ENCODE results near the gene ELF3.
A peak's percentile ranks its signal among the peaks of the same experiment; 100 is the strongest.

The ELF3 gene

DNA sequence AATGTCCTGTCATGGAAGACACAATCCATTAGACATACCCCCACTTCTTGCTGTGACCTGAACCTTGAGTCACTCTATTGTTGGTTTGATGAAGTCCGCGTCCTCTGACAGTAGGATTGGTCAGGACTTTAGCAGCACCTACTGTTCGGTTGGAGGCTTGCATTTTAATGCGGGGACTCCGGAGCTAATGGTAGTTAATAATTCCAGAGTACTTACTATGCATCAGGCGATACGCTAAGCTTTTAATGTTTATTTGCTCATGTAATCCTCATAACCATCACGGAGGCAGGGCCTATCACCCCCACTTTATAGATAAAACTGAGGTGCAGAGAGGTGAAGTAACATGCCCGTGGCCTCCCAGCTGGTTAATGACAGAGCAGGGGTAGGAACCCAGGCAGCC, 7.9 kb upstream of the ELF3 start:
- H3K27ac ChIP-seq = no peak overlapping the region
- TF ChIP-seq, protein P1, sequence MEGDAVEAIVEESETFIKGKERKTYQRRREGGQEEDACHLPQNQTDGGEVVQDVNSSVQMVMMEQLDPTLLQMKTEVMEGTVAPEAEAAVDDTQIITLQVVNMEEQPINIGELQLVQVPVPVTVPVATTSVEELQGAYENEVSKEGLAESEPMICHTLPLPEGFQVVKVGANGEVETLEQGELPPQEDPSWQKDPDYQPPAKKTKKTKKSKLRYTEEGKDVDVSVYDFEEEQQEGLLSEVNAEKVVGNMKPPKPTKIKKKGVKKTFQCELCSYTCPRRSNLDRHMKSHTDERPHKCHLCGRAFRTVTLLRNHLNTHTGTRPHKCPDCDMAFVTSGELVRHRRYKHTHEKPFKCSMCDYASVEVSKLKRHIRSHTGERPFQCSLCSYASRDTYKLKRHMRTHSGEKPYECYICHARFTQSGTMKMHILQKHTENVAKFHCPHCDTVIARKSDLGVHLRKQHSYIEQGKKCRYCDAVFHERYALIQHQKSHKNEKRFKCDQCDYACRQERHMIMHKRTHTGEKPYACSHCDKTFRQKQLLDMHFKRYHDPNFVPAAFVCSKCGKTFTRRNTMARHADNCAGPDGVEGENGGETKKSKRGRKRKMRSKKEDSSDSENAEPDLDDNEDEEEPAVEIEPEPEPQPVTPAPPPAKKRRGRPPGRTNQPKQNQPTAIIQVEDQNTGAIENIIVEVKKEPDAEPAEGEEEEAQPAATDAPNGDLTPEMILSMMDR (IDR thresholded peaks at IDR 0.05; ENCODE audit: low read depth, low read length, missing control alignments) = no peak
- in situ Hi-C loops (cut with HindIII; ENCODE audit: low pct_ligation_motif_present, low sequenced_read_pairs) = loop anchor here (25.0 kb wide), 1 partner anchor 135 kb away; the partner anchor contains the start of gene ARL8A
- H3K36me3 ChIP-seq (replicated peaks) = peaks cover 46% of the 10 kb centered on the region
- no peaks in the 10 kb centered on the region for H3K27me3 ChIP-seq (replicated peaks)
- DNase-seq = no peak
- no peak overlapping the region for H3K4me3 ChIP-seq (ENCODE audit: low read depth, low read length)

DNA sequence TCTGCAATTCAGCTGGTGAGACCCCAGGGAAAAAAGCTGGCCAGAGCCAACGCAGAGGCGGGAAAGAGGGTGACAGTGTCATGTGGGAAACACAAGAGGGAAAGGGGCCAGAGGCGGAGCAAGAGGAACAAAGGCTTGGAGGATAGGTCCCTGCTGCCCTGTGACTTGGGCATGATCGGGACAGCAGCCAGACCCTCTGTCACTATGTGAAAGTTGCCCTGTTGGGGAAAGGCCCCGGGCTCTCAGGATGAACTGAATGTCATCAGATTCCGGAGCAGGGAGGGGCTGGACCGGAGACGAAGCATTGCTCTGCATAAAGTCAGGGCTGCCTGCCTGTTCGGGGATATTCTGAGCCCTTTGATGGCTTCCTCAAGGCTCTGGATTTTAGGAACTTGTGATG, 5.7 kb upstream of the ELF3 start:
- no peak for DNase-seq
- in situ Hi-C loops (cut with HindIII; ENCODE audit: low pct_ligation_motif_present, low sequenced_read_pairs) = loop anchor here (25.0 kb wide), 1 partner anchor 133 kb away; the partner anchor contains the start of gene ARL8A
- TF ChIP-seq, protein P1 (IDR thresholded peaks at IDR 0.05; ENCODE audit: low read depth, low read length, missing control alignments) = no peak
- Histone ChIP-seq H3K4me3 (ENCODE audit: low read depth, low read length) (no peak overlapping the region), H3K27me3 (replicated peaks) (no peaks in the 10 kb centered on the region), H3K36me3 (replicated peaks) (peaks cover 45% of the 10 kb centered on the region), H3K27ac (no peak overlapping the region)

DNA sequence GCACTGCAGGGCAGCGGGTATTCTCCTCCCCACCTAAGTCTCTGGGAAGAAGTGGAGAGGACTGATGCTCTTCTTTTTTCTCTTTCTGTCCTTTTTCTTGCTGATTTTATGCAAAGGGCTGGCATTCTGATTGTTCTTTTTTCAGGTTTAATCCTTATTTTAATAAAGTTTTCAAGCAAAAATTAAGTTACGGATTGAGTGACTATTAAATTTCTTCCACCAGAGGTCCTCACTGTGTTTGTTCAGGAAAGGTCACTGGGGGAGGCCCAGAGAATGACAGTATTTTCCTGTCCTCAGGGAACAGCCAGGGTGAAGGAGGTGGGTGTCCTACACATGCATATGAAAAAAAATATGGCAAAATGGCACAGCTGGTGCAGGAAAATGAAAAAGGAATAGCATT, 4.4 kb upstream of the ELF3 start:
- H3K36me3 ChIP-seq (replicated peaks) = peaks cover 34% of the 10 kb centered on the region
- in situ Hi-C loops (cut with HindIII; ENCODE audit: low pct_ligation_motif_present, low sequenced_read_pairs) = loop anchor here (25.0 kb wide), 1 partner anchor 131 kb away; the partner anchor contains the start of gene ARL8A
- no peak overlapping the region for H3K27ac ChIP-seq
- TF ChIP-seq, protein P1 (IDR thresholded peaks at IDR 0.05; ENCODE audit: low read depth, low read length, missing control alignments) = peak; percentile 55
- H3K27me3 ChIP-seq (replicated peaks) = no peaks in the 10 kb centered on the region
- no peak for DNase-seq
- H3K4me3 ChIP-seq (ENCODE audit: low read depth, low read length) = no peak overlapping the region

DNA sequence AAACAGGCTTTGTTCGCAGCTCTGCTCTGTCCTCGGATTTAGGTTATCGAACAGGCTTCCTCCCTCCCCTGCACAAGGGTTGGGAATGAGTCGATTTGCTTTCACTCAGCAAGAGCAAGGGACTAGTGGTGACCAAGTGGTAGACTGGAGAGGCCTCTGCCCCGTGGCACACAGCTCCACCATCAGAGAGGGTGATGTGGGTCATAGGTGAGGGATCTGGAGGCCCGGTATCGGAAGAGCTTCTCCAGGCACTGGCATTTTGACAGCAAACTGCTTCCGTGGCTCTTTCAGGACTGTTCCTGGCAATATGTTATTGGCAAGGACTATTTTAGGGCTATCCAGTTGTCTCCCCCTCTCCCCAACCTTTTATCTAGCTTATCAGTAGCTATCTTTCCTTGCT, 3.1 kb upstream of the ELF3 start:
- in situ Hi-C loops (cut with HindIII; ENCODE audit: low pct_ligation_motif_present, low sequenced_read_pairs) = loop anchor here (25.0 kb wide), 1 partner anchor 130 kb away; the partner anchor contains the start of gene ARL8A
- DNase-seq = no peak
- H3K27me3 ChIP-seq (replicated peaks) = no peaks in the 10 kb centered on the region
- peaks cover 24% of the 10 kb centered on the region for H3K36me3 ChIP-seq (replicated peaks)
- H3K27ac ChIP-seq = no peak overlapping the region
- TF ChIP-seq, protein P1 (IDR thresholded peaks at IDR 0.05; ENCODE audit: low read depth, low read length, missing control alignments) = no peak
- H3K4me3 ChIP-seq (ENCODE audit: low read depth, low read length) = no peak overlapping the region

DNA sequence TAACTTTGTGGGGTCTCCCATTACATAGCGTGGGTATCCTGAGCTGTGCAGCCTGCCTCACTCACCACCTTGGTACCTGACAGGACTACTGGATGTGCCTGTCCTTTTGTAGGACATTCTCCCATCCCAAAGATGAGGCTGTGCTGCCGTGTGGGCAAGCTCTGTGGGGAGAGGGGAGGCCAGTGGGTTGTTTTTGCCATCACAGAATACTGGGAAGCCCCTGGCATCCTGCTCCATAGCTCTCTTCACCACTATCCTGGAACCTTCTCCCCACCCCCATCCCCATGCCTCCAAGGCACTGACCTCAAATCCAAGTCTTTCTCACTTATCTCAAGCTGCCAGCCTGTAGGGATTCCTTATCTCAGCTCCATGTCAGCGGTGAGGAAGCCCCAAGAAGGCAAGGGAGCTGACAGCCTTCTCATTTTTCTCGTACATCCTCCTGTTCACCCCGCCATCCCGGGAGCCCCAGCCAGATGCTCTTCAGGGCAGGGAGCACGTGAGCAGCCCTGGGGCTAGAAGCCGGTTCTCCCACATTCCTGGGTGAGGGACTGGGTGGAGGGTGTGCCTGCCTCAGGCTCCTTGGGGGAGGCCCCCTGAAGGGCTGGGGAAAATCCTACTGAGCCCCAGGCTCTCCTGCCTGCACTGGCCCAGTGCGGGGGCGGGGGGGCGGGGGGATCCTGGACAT, 2.4 kb upstream of the ELF3 start:
- no peak overlapping the region for H3K27ac ChIP-seq
- no peaks in the 10 kb centered on the region for H3K27me3 ChIP-seq (replicated peaks)
- TF ChIP-seq, protein P1 (IDR thresholded peaks at IDR 0.05; ENCODE audit: low read depth, low read length, missing control alignments) = no peak
- in situ Hi-C loops (cut with HindIII; ENCODE audit: low pct_ligation_motif_present, low sequenced_read_pairs) = loop anchor here (25.0 kb wide), 1 partner anchor 129 kb away; the partner anchor contains the start of gene ARL8A
- DNase-seq = no peak
- H3K36me3 ChIP-seq (replicated peaks) = peaks cover 24% of the 10 kb centered on the region
- H3K4me3 ChIP-seq (ENCODE audit: low read depth, low read length) = no peak overlapping the region

Measured in brain microvascular endothelial cell (primary cell).